ENCODE measurements around the gene HS3ST1.

- TF ChIP-seq GLIS3 (CRISPR knock-in tag; IDR thresholded peaks at IDR 0.05) (no peak), RARB (CRISPR knock-in tag; IDR thresholded peaks at IDR 0.05) (no peak), ZFP3 (CRISPR knock-in tag; IDR thresholded peaks at IDR 0.05) (no peak)
Observed at GRCh38 chr4:11436084-11436483, 7.4 kb upstream of the HS3ST1 start.

Measured in SK-N-SH treated with all-trans-retinoic acid at 6 μM for 48 hours (cell line).